ENCODE results near the gene PKIG. TPM values are rescaled to one million over a fixed set of nuclear protein-coding genes. Genes with fewer than 3 reads are reported as not detected.

Gene PKIG
- total RNA-seq, 4 donors from 2014 or later, result 72.9 to 153 (median 100) TPM

DNA sequence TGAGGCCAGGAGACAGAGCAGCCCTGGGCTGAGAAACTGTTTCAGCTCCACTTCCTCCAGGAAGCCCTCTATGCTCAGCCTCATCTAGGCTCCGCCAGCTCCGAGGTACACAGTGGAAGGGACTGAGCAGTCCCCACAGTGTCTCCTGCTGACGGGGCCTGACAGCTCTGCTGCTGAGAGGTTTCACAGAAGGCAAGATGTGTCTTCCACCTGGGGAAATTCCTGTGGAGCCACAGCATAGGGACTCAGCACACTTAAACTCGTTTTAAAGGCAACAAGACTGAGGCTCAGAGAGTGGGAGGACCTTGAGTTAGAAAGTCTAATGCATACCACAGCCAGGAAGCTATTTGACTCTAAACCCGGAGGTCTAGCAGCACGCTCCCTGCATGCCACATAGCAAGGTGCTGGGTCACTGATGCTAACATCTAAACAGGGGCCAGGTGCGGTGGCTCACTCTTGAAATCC, 62.3 kb downstream of the PKIG start:
- in situ Hi-C loops (cut with MboI; ENCODE audit: low sequenced_read_pairs in 4 of 4), result no loop called here
- Histone ChIP-seq H3K4me1 (peaks cover 23 to 35% of the 10 kb centered on the region in 2 donors), H3K36me3 (no peaks in the 10 kb centered on the region), H3K27me3 (no peaks in the 10 kb centered on the region), H3K4me3 (no peak overlapping the region), H3K9me3 (no peaks in the 10 kb centered on the region), H3K27ac (peak overlapping the region; percentile 61 to 79 (median 68))
- no peak for TF ChIP-seq CTCF (IDR thresholded peaks at IDR 0.05 in 4 of 5, conservative IDR thresholded peaks at IDR 0.05 in 1 of 5)
- no peak for TF ChIP-seq POLR2A (IDR thresholded peaks at IDR 0.05)
- intact Hi-C loops (cut with DNase I; ENCODE audit: low total_unique reads), result no loop called here
- DNase-seq (no peak), ATAC-seq (no peak)

- peak overlapping the region in 3 of 4 donors; percentile 12 to 46 (median 22) for H3K27ac ChIP-seq
- H3K4me3 ChIP-seq, result no peak overlapping the region
- TF ChIP-seq CTCF (IDR thresholded peaks at IDR 0.05 in 4 of 5, conservative IDR thresholded peaks at IDR 0.05 in 1 of 5) (no peak), POLR2A (IDR thresholded peaks at IDR 0.05) (no peak)
- intact Hi-C loops (cut with DNase I; ENCODE audit: low total_unique reads) (no loop called here), in situ Hi-C loops (cut with MboI; ENCODE audit: low sequenced_read_pairs in 4 of 4) (no loop called here)
- DNase-seq, result no peak
- no peak for ATAC-seq
- H3K27me3 ChIP-seq, result peaks cover 0 to 4% (median 0%) of the 10 kb centered on the region in 3 donors
- no peaks in the 10 kb centered on the region for H3K9me3 ChIP-seq
- H3K36me3 ChIP-seq, result no peaks in the 10 kb centered on the region
- H3K4me1 ChIP-seq, result peaks cover 23 to 35% of the 10 kb centered on the region in 2 donors
Measured at GRCh38 chr20:44646023-44646640, 63.8 kb downstream of the PKIG start.

GRCh38 chr20:44646641-44647274, 64.4 kb downstream of the PKIG start:
- Histone ChIP-seq H3K27me3 (peaks cover 0 to 4% (median 0%) of the 10 kb centered on the region in 3 donors), H3K4me3 (no peak overlapping the region), H3K36me3 (no peaks in the 10 kb centered on the region), H3K9me3 (no peaks in the 10 kb centered on the region), H3K4me1 (peaks cover 23 to 35% of the 10 kb centered on the region in 2 donors), H3K27ac (peak overlapping the region in 3 of 4 donors; percentile 6 to 46 (median 12))
- ATAC-seq (no peak), DNase-seq (no peak)
- in situ Hi-C loops (cut with MboI; ENCODE audit: low sequenced_read_pairs in 4 of 4), result no loop called here
- TF ChIP-seq POLR2A (IDR thresholded peaks at IDR 0.05) (no peak), CTCF (IDR thresholded peaks at IDR 0.05 in 4 of 5, conservative IDR thresholded peaks at IDR 0.05 in 1 of 5) (no peak)
- intact Hi-C loops (cut with DNase I; ENCODE audit: low total_unique reads), result no loop called here

- Histone ChIP-seq H3K36me3 (no peaks in the 10 kb centered on the region), H3K9me3 (no peaks in the 10 kb centered on the region), H3K4me1 (peaks cover 14 to 22% of the 10 kb centered on the region in 2 donors), H3K27ac (no peak overlapping the region), H3K27me3 (peaks cover 0 to 4% (median 0%) of the 10 kb centered on the region in 3 donors), H3K4me3 (no peak overlapping the region)
- DNase-seq, result no peak
- TF ChIP-seq CTCF (IDR thresholded peaks at IDR 0.05 in 4 of 5, conservative IDR thresholded peaks at IDR 0.05 in 1 of 5) (no peak), POLR2A (IDR thresholded peaks at IDR 0.05) (no peak)
- ATAC-seq, result no peak
- intact Hi-C loops (cut with DNase I; ENCODE audit: low total_unique reads) (no loop called here), in situ Hi-C loops (cut with MboI; ENCODE audit: low sequenced_read_pairs in 4 of 4) (no loop called here)
Measured at GRCh38 chr20:44648068-44648467, 65.7 kb downstream of the PKIG start.

Data from gastrocnemius medialis (tissue), 4 donors.